Adrenal gland (tissue), 5 donors: ENCODE data around the gene GH2.

Experiments used
- POLR2A ChIP-seq, 2 donors: fragments of 450-650 bp; IDR thresholded peaks; one replicate each; pipeline ENCODE4 v1.6.1; 2017; ENCODE audit warnings: antibody characterized with exemption in 2 of 2, mild to moderate bottlenecking in 2 of 2, moderate library complexity in 1 of 2
- TF ChIP-seq, protein P1 (sequence below), 6 experiments: fragments of 450-650 bp in 4 of 6; fragments of 200-600 bp in 2 of 6; sonication (generic) in 1 of 6; IDR thresholded peaks; 1 replicate in 5 of 6; 2 replicates in 1 of 6; pipeline versions ENCODE4 v1.5.1 to v1.8.0; 2016 to 2021; ENCODE audit warnings: antibody characterized with exemption in 6 of 6, mild to moderate bottlenecking in 2 of 6, moderate library complexity in 1 of 6
- donor health status: DM: no; HTN: no; CAD: no.

GRCh38 chr17:63837962-63838600 lies 43.7 kb downstream of the GH2 start:
- TF ChIP-seq, protein P1, sequence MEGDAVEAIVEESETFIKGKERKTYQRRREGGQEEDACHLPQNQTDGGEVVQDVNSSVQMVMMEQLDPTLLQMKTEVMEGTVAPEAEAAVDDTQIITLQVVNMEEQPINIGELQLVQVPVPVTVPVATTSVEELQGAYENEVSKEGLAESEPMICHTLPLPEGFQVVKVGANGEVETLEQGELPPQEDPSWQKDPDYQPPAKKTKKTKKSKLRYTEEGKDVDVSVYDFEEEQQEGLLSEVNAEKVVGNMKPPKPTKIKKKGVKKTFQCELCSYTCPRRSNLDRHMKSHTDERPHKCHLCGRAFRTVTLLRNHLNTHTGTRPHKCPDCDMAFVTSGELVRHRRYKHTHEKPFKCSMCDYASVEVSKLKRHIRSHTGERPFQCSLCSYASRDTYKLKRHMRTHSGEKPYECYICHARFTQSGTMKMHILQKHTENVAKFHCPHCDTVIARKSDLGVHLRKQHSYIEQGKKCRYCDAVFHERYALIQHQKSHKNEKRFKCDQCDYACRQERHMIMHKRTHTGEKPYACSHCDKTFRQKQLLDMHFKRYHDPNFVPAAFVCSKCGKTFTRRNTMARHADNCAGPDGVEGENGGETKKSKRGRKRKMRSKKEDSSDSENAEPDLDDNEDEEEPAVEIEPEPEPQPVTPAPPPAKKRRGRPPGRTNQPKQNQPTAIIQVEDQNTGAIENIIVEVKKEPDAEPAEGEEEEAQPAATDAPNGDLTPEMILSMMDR (IDR thresholded peaks at IDR 0.05): no peak
- no peak for TF ChIP-seq POLR2A (IDR thresholded peaks at IDR 0.05)
